T-helper 17 cell (primary cell): ENCODE measurements around the gene PTPRN2. TPM values are rescaled to one million over a fixed set of nuclear protein-coding genes. Genes with fewer than 3 reads are reported as not detected.

Experiments
- ATAC-seq: fragments of 150-1000 bp; cut with Tn5 transposase; 2 replicates; pipeline ENCODE4 v1.10.0; 2021; ENCODE audit warnings: mild to moderate bottlenecking, moderate library complexity
- DNase-seq, 3 donors: peaks; one replicate each; pipeline versions ENCODE4 v3.0.0 to v3.0.0-alpha.2; 2020 to 2021
- H3K9me3 ChIP-seq: one replicate; pipeline ENCODE4 v1.7.0; 2013; ENCODE audit warnings: low read length, mild to moderate bottlenecking; ENCODE audit not compliant: control insufficient read depth, poor library complexity, severe bottlenecking
- H3K27ac Mint-ChIP-seq: one replicate; pipeline ENCODE4 v1.8.0; 2022; ENCODE audit warnings: mild to moderate bottlenecking, moderate library complexity, mixed read lengths
- H3K27me3 Mint-ChIP-seq: one replicate; pipeline ENCODE4 v1.8.0; 2022; ENCODE audit warnings: mixed read lengths
- H3K36me3 Mint-ChIP-seq: one replicate; pipeline ENCODE4 v1.8.0; 2022; ENCODE audit warnings: low read depth, mixed read lengths
- H3K4me1 Mint-ChIP-seq: one replicate; pipeline ENCODE4 v1.8.0; 2022; ENCODE audit warnings: mild to moderate bottlenecking, mixed read lengths
- H3K4me3 Mint-ChIP-seq: one replicate; pipeline ENCODE4 v1.8.0; 2022; ENCODE audit warnings: mild to moderate bottlenecking, moderate library complexity, mixed read lengths
- total RNA-seq, 4 donors: library from RNA in 2 of 4; stranded (reverse) in 2 of 4; gene quantifications; one replicate each; pipeline ENCODE4 v1.2.3 and lab custom pipeline; 2022 to 2026

The PTPRN2 gene
- total RNA-seq, 2 donors from 2014 or later = 0.42 to 0.57 TPM

DNA sequence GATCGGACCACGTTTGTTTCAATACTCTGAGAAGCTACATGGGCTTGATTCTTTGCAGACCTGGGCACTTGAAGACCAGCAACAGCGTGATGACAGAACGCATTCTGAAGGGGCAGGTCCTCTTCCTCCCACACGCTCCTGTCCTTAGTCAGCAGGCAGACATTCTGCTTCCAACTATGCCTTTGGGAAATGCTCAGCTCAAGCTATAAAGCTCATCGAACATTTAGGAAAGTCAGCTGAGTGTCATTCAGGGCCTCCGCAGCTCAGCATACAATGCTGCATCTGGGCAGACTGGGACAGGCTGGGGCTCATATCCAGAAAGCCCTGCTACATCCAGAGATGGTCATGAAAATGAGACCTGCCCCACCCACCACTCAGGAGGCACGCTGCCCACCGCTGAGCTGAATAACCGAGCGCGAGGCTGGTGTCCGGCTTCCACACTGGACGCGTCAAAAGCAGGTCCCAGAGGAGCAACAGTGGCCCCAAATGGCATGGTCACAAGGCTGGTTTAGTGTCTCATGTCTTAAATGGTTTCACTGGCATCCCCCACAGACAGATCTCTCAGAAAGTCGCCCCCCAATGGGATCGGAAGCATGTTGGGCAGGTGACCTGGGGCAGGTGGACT, 976.8 kb downstream of the PTPRN2 start:
- H3K9me3 ChIP-seq = no peaks in the 10 kb centered on the region
- peaks cover 12% of the 10 kb centered on the region for H3K4me1 Mint-ChIP-seq
- H3K36me3 Mint-ChIP-seq = no peaks in the 10 kb centered on the region
- ATAC-seq = no peak
- no peak for DNase-seq
- no peaks in the 10 kb centered on the region for H3K27me3 Mint-ChIP-seq
- H3K27ac Mint-ChIP-seq = no peak overlapping the region
- H3K4me3 Mint-ChIP-seq = no peak overlapping the region

DNA sequence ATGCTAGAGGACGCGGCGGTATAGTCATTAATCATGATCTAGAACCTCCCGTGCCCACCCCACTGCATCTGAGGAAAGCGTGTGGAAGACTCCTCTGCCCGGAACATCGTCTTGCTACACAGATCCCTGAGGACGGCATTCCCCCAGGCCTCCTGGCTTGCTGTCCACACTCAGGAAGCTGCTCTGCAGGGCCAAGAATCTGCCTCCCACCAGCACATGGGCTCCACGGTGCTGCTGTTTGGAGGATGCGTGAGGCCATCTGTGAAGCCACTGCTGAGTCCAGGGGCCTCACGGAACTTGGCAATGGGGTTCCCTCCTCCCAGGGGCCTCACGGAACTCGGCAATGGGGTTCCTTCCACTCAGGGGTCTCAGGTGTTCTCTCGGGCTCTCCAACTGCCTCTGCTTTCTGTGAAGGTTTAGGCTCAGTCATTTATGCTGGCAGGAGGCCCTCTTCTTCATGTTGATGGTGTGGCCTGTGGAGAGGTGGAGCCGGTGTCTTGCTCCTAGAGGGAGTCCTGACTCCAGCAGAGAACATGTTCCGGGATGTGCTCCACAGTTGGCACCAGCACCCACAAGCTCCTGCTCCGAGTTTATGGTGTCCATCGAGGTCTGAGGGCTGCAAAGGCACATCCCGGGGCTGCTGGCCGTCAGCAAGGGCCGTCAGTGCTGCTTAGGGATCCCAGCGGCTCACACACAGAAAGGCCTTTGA, 977.5 kb downstream of the PTPRN2 start:
- H3K9me3 ChIP-seq = no peaks in the 10 kb centered on the region
- no peaks in the 10 kb centered on the region for H3K36me3 Mint-ChIP-seq

DNA sequence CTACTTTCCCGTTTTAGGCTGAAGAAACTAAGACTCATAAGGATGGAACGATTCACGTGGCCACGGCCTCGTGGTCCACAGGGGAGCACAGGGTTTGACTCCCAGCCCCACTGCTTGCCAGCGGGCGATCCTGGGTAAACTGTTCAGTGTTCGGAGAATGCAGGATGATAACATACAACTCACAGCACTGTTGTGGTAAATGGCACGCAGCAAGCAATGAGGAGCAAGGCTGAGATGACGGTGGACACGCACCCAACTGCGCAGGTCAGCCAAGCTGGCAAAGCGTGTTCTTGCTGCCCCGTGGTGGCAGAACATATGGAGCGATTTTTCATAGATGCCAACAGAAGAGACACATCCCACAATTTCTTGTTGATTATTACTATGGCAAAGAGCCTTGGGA, 978.1 kb downstream of the PTPRN2 start:
- Mint-ChIP-seq H3K4me1 (peaks cover 10% of the 10 kb centered on the region), H3K27ac (no peak overlapping the region), H3K27me3 (peaks cover under 1% of the 10 kb centered on the region), H3K4me3 (no peak overlapping the region), H3K36me3 (no peaks in the 10 kb centered on the region)
- ATAC-seq (no peak), DNase-seq (no peak)
- no peaks in the 10 kb centered on the region for H3K9me3 ChIP-seq

More for the DNA sequence above, 977.5 kb downstream of the PTPRN2 start:
- ATAC-seq = no peak
- H3K27me3 Mint-ChIP-seq = no peaks in the 10 kb centered on the region
- no peak for DNase-seq
- H3K27ac Mint-ChIP-seq = no peak overlapping the region
- peaks cover 12% of the 10 kb centered on the region for H3K4me1 Mint-ChIP-seq
- H3K4me3 Mint-ChIP-seq = no peak overlapping the region

DNA sequence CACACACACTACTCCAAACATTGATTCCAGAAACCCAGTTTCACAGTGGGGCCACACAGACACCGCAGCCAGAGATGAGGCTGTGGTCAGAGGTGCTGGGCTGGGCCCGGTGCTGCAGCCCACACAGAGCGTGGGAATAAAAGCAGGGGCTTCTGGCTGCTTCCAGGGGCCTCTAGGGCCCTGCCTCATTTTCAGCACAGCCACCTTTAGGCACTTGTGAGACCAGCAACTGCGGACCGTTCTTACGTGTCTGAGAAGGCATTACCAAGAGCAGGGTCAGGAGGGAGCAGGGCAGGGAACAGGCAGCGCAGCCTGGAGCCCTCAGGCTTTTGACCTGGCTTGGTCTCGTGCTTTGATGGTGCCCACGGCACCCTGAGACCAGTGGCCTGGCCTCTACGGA, 980.4 kb downstream of the PTPRN2 start:
- H3K9me3 ChIP-seq = no peaks in the 10 kb centered on the region
- H3K27me3 Mint-ChIP-seq = peaks cover 5% of the 10 kb centered on the region
- ATAC-seq = no peak

DNA sequence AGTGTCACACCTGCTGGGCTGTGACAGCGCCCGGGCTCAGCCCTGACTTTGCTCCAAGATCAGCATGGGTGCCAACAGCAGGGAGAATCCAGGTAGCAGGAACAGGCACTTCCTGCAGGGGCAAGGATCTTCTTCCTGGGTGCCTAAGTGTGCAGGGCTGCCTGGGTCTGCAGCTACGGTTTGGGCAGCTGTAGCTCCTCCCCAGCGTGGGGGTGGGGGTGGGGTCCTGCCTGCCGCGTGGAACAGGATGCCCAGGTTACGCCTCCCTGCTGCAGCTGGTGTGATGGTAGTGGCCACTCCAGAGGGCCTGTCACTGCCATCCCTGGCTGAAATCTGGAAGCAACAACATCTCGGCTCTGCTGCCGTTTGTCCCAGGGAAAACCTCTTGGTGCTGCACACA, 981.5 kb downstream of the PTPRN2 start:
- H3K9me3 ChIP-seq = no peaks in the 10 kb centered on the region
- H3K4me3 Mint-ChIP-seq = no peak overlapping the region
- peaks cover 5% of the 10 kb centered on the region for H3K27me3 Mint-ChIP-seq
- no peaks in the 10 kb centered on the region for H3K36me3 Mint-ChIP-seq
- H3K4me1 Mint-ChIP-seq = no peaks in the 10 kb centered on the region
- H3K27ac Mint-ChIP-seq = peak overlapping the region; percentile 16
- DNase-seq (no peak), ATAC-seq (no peak)

More for the DNA sequence above, 980.4 kb downstream of the PTPRN2 start:
- no peak for DNase-seq
- Mint-ChIP-seq H3K27ac (no peak overlapping the region), H3K4me1 (peaks cover 6% of the 10 kb centered on the region), H3K4me3 (no peak overlapping the region), H3K36me3 (no peaks in the 10 kb centered on the region)

DNA sequence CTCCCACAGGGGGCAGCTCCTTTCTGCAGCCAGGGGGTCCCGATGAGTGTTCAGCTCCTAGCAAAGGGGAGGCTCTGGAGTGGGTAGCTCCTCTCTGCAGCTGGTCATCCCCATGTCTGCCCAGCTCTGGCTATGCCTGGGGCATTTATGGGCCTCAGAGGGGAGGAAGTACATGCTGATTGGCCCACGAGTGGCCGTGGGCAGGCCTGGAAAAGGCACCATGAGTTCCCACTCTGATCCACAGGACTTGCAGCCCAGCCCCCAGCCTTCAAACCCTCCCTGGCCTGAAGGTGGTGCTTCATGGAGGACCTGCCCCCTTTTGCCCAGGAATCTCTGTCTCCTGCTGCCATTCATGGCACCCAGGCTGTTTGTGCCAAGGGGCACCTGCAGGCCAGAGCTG, 982.0 kb downstream of the PTPRN2 start:
- H3K27ac Mint-ChIP-seq = no peak overlapping the region
- no peak for DNase-seq
- H3K4me1 Mint-ChIP-seq = no peaks in the 10 kb centered on the region
- no peak overlapping the region for H3K4me3 Mint-ChIP-seq
- peaks cover 5% of the 10 kb centered on the region for H3K27me3 Mint-ChIP-seq
- ATAC-seq = no peak
- H3K36me3 Mint-ChIP-seq = no peaks in the 10 kb centered on the region
- no peaks in the 10 kb centered on the region for H3K9me3 ChIP-seq

DNA sequence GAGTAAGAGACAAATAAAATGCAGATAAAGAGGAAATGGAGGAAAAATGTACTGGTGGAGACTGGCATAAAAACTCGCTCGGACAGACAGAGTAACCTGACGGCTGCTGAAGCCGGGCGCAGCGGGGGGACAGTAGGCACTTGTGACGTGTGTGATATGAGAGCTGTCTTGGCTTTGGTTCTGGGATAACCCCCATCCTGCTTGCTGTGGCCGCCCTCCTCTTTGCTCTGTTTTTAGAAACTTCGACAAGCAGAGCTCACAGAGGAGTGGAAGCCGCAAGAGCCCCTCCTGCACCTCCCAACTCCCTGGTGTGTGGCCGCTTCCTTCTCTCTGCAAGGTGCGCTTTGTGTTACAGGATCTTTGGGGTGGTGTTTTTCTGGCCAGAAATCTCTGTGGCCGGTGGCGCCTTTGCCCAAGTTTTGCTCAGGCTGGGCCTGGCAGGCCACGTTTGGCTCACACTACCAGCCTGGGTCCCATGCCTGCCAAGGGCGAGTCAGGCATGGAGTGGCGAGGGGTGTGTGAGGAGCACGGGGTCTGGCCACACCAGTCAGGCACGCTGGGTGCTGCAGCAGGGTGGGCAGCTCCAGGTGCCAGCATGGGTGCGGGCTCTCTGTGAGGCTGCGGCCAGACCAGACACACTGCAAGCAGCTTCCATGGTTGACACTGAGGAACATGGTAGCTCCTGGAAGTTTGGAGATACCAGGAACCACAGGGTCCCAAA, 982.8 kb downstream of the PTPRN2 start:
- H3K27me3 Mint-ChIP-seq = peaks cover 5% of the 10 kb centered on the region
- H3K9me3 ChIP-seq = no peaks in the 10 kb centered on the region
- no peak for DNase-seq
- no peak overlapping the region for H3K27ac Mint-ChIP-seq
- peaks cover 2% of the 10 kb centered on the region for H3K4me1 Mint-ChIP-seq
- no peak overlapping the region for H3K4me3 Mint-ChIP-seq
- H3K36me3 Mint-ChIP-seq = no peaks in the 10 kb centered on the region
- no peak for ATAC-seq

DNA sequence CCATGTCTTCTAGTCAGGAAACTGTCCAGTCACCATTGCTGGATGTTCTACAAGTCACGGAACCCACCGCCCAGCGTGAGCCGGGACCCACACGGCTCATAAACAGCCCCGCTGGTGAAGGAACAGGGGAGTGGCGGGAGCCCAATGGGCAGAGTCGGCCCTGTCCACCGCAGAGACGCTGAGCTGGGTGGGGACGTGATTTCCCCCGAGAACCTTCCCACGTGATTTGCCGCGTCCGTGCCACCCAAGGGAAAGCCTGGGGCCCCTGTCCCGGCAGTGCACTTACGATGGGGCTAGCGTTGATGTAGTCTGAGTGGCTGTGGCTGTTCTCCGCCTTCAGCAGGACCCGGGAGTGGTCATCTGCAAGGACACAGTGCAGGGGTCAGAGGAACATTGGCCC, 983.9 kb downstream of the PTPRN2 start:
- H3K4me1 Mint-ChIP-seq = peaks cover 2% of the 10 kb centered on the region
- no peaks in the 10 kb centered on the region for H3K9me3 ChIP-seq
- no peak overlapping the region for H3K4me3 Mint-ChIP-seq
- H3K27me3 Mint-ChIP-seq = peaks cover 5% of the 10 kb centered on the region
- no peaks in the 10 kb centered on the region for H3K36me3 Mint-ChIP-seq
- no peak for DNase-seq
- H3K27ac Mint-ChIP-seq = no peak overlapping the region
- no peak for ATAC-seq

DNA sequence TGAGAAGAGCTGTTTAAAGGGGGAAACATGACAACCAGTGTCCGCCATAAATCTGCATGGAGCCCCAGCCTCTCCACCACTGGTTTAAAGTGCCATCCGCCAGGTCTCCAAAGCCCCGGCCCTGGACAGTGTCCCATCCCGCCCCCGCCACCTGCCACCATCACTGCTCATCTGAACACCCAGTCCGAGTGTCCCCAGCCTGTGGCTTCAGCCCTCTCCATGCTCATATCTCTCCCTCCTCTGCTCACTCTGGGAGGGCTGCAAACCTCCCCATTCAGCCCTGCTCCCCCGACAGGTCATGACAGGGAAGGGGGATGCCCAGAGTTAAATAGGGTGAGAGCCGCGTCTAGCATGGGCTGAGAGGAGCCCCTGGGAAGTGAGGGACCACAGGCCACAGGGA, 984.6 kb downstream of the PTPRN2 start:
- no peaks in the 10 kb centered on the region for H3K9me3 ChIP-seq
- H3K27me3 Mint-ChIP-seq = peaks cover 5% of the 10 kb centered on the region
- H3K36me3 Mint-ChIP-seq = no peaks in the 10 kb centered on the region
- H3K27ac Mint-ChIP-seq = no peak overlapping the region
- no peak overlapping the region for H3K4me3 Mint-ChIP-seq
- DNase-seq (no peak), ATAC-seq (no peak)
- H3K4me1 Mint-ChIP-seq = peaks cover 2% of the 10 kb centered on the region

DNA sequence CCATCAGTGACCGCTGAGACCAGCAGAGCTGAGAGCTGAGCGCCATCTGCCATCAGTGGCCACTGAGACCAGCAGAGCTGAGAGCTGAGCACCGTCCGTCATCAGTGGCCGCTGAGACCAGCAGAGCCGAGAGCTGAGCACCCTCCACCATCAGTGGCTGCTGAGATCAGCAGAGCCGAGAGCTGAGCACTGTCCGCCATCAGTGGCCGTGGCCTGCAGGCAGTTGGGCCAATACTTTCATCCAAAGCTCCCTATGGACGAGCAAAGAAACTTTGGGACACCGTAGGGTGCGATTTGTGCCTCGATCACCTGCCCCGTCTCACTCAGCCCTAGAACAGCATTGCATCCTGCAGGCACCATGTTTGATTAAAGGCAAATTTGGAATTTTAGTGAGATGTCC, 985.0 kb downstream of the PTPRN2 start:
- no peaks in the 10 kb centered on the region for H3K9me3 ChIP-seq
- no peak for ATAC-seq
- H3K27me3 Mint-ChIP-seq = peaks cover 5% of the 10 kb centered on the region
- DNase-seq = no peak
- H3K4me3 Mint-ChIP-seq = no peak overlapping the region
- H3K27ac Mint-ChIP-seq = no peak overlapping the region
- no peaks in the 10 kb centered on the region for H3K36me3 Mint-ChIP-seq
- peaks cover 2% of the 10 kb centered on the region for H3K4me1 Mint-ChIP-seq

DNA sequence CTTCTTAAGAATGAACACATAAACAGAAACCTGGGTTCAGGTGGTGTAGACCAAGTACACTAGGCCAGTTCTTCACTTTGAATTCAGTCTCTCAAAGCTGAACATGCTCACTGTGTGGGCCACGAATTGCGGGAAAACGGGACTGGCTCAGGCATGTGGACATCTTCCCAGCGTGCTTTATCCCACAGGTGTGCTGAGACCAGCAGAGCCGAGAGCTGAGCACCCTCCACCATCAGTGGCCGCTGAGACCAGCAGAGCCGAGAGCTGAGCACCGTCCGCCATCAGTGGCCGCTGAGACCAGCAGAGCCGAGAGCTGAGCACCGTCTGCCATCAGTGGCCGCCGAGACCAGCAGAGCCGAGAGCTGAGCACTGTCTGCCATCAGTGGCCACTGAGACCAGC, 985.5 kb downstream of the PTPRN2 start:
- H3K36me3 Mint-ChIP-seq = no peaks in the 10 kb centered on the region
- ATAC-seq = no peak

DNA sequence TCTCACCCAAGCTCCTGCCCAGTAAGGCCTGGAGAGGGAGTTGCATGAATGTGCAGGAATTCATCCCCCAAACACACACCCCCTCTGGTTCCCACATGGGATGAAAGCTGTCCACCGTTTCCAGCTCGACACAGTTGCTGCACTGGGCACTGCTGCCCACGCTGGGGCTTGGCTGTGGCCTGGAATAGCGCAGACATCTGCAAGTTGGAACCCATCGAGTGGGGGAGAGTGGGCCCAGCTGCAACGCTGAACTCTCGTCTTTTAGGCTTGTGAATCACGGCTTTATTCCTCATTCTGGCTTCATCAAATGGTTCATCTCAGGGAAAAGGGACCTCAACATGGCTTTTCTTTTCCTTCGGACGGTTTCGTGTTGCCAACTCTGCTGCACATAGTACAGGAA, 986.1 kb downstream of the PTPRN2 start:
- H3K9me3 ChIP-seq = no peaks in the 10 kb centered on the region
- H3K4me1 Mint-ChIP-seq = peaks cover 2% of the 10 kb centered on the region
- DNase-seq = no peak
- no peaks in the 10 kb centered on the region for H3K36me3 Mint-ChIP-seq
- H3K4me3 Mint-ChIP-seq = no peak overlapping the region
- no peak for ATAC-seq
- no peak overlapping the region for H3K27ac Mint-ChIP-seq
- peaks cover 5% of the 10 kb centered on the region for H3K27me3 Mint-ChIP-seq

More for the DNA sequence above, 985.5 kb downstream of the PTPRN2 start:
- Mint-ChIP-seq H3K27ac (no peak overlapping the region), H3K4me3 (no peak overlapping the region), H3K27me3 (peaks cover 5% of the 10 kb centered on the region), H3K4me1 (peaks cover 2% of the 10 kb centered on the region)
- no peak for DNase-seq
- no peaks in the 10 kb centered on the region for H3K9me3 ChIP-seq

DNA sequence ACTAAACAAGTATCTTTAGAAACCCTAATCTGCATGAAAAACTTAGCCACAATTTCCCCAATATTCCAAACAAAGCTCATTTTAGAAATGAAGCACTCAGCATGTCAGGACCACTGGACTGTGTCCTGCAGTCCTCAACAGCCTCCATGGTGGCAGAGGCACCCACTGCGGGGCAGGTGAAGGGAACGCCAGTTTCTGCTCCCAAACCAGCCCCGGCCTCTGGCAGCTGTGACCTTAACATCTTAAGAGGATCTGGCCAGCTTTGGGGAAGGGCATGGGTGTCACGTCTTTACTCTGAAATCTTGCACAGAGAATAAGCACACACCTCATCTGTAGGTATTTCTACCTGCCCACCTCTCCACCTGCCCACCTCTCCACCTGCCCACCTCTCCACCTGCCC, 988.1 kb downstream of the PTPRN2 start:
- Mint-ChIP-seq H3K4me3 (no peak overlapping the region), H3K27me3 (peaks cover 4% of the 10 kb centered on the region), H3K36me3 (no peaks in the 10 kb centered on the region), H3K27ac (no peak overlapping the region), H3K4me1 (peaks cover 2% of the 10 kb centered on the region)
- ATAC-seq (no peak), DNase-seq (no peak)
- no peaks in the 10 kb centered on the region for H3K9me3 ChIP-seq
